ENCODE results near the gene ANKHD1. TPM values are rescaled to one million over a fixed set of nuclear protein-coding genes. Genes with fewer than 3 reads are reported as not detected.
A peak's percentile ranks its signal among the peaks of the same experiment; 100 is the strongest.

ANKHD1 gene
- total RNA-seq, 1 donor from 2014 or later = 62.0 TPM

- FAIRE-seq = no peak
These were observed 156.3 kb downstream of the ANKHD1 start for GRCh38 chr5:140557965-140558364.

GRCh38 chr5:140558542-140558941, 156.9 kb downstream of the ANKHD1 start:
- FAIRE-seq = no peak

More at GRCh38 chr5:140557965-140558364, 156.3 kb downstream of the ANKHD1 start:
- no peak for DNase-seq (ENCODE audit: low spot score in 2 of 2)

GRCh38 chr5:140560227-140560626, 158.6 kb downstream of the ANKHD1 start:
- no peak for DNase-seq (ENCODE audit: low spot score in 2 of 2)
- FAIRE-seq = no peak

More at GRCh38 chr5:140558542-140558941, 156.9 kb downstream of the ANKHD1 start:
- no peak for DNase-seq (ENCODE audit: low spot score in 2 of 2)

GRCh38 chr5:140561753-140562523, 160.3 kb downstream of the ANKHD1 start:
- no peak for DNase-seq (ENCODE audit: low spot score in 2 of 2)
- FAIRE-seq = no peak

GRCh38 chr5:140563596-140563995, 162.0 kb downstream of the ANKHD1 start:
- no peak for FAIRE-seq
- DNase-seq (ENCODE audit: low spot score in 2 of 2) = no peak

GRCh38 chr5:140564196-140565023, 162.8 kb downstream of the ANKHD1 start, which contains the start of the genes APBB3 and SLC35A4:
Gene APBB3, minus strand, starts transcription at chr5:140564598. Its CDS starts 353 bp downstream, at chr5:140564245.
Gene SLC35A4, plus strand, starts transcription at chr5:140564828. Its CDS starts 2,342 bp downstream, at chr5:140567170.
- DNase-seq (ENCODE audit: low spot score in 2 of 2) (peak; percentile 89 to 94), FAIRE-seq (peak; percentile 15)

- no peak for FAIRE-seq
- peak in 1 of 2 donors; percentile 27 for DNase-seq (ENCODE audit: low spot score in 2 of 2)
These were observed 163.6 kb downstream of the ANKHD1 start for GRCh38 chr5:140565024-140565779.

- DNase-seq (ENCODE audit: low spot score in 2 of 2) = no peak
- FAIRE-seq = no peak
These were observed 164.1 kb downstream of the ANKHD1 start for GRCh38 chr5:140565780-140566095.

GRCh38 chr5:140566665-140567064, 165.0 kb downstream of the ANKHD1 start:
- no peak for DNase-seq (ENCODE audit: low spot score in 2 of 2)
- no peak for FAIRE-seq

- FAIRE-seq (no peak), DNase-seq (ENCODE audit: low spot score in 2 of 2) (no peak)
These were observed 165.6 kb downstream of the ANKHD1 start for GRCh38 chr5:140567136-140567818.

GRCh38 chr5:140567871-140568270, 166.2 kb downstream of the ANKHD1 start:
- DNase-seq (ENCODE audit: low spot score in 2 of 2) = no peak

GRCh38 chr5:140568443-140569063, 166.9 kb downstream of the ANKHD1 start:
- FAIRE-seq = no peak
- no peak for DNase-seq (ENCODE audit: low spot score in 2 of 2)

More at GRCh38 chr5:140567871-140568270, 166.2 kb downstream of the ANKHD1 start:
- no peak for FAIRE-seq

- no peak for FAIRE-seq
These were observed 167.6 kb downstream of the ANKHD1 start for GRCh38 chr5:140569197-140569596.

GRCh38 chr5:140570058-140570457, 168.4 kb downstream of the ANKHD1 start:
- FAIRE-seq = no peak

More at GRCh38 chr5:140569197-140569596, 167.6 kb downstream of the ANKHD1 start:
- no peak for DNase-seq (ENCODE audit: low spot score in 2 of 2)

GRCh38 chr5:140570488-140570887, 168.9 kb downstream of the ANKHD1 start:
- FAIRE-seq = no peak

More at GRCh38 chr5:140570058-140570457, 168.4 kb downstream of the ANKHD1 start:
- no peak for DNase-seq (ENCODE audit: low spot score in 2 of 2)

GRCh38 chr5:140571105-140571504, 169.5 kb downstream of the ANKHD1 start:
- DNase-seq (ENCODE audit: low spot score in 2 of 2) (no peak), FAIRE-seq (no peak)

More at GRCh38 chr5:140570488-140570887, 168.9 kb downstream of the ANKHD1 start:
- DNase-seq (ENCODE audit: low spot score in 2 of 2) = no peak

- DNase-seq (ENCODE audit: low spot score in 2 of 2) (no peak), FAIRE-seq (no peak)
These were observed 172.1 kb downstream of the ANKHD1 start for GRCh38 chr5:140573683-140574082.

GRCh38 chr5:140574165-140574564, 172.5 kb downstream of the ANKHD1 start:
- DNase-seq (ENCODE audit: low spot score in 2 of 2) (no peak), FAIRE-seq (no peak)

- FAIRE-seq (no peak), DNase-seq (ENCODE audit: low spot score in 2 of 2) (no peak)
These were observed 173.7 kb downstream of the ANKHD1 start for GRCh38 chr5:140575309-140575708.
